HepG2 (cell line): ENCODE results near the gene EARS2. TPM values are rescaled to one million over a fixed set of nuclear protein-coding genes. Genes with fewer than 3 reads are reported as not detected.

Experiments used
- EED ChIP-seq: sonication (generic); formaldehyde crosslinking; IDR thresholded peaks from 2 replicates; pipeline ENCODE4 v1.5.0; 2020; ENCODE audit warnings: mild to moderate bottlenecking, missing genetic modification reagents
- ESRRA ChIP-seq: sonication (generic); formaldehyde crosslinking; IDR thresholded peaks from 2 replicates; pipeline ENCODE4 v1.5.1; 2020; ENCODE audit warnings: mild to moderate bottlenecking, low read depth, missing genetic modification reagents
- FOSL1 ChIP-seq: sonication (generic); formaldehyde crosslinking; IDR thresholded peaks from 2 replicates; pipeline ENCODE4 v1.9.0; 2021; ENCODE audit warnings: missing genetic modification reagents, borderline replicate concordance
- GATA4 ChIP-seq: sonication (generic); IDR thresholded peaks from 2 replicates; pipeline ENCODE4 v1.6.1; 2016; ENCODE audit warnings: antibody characterized with exemption, low read depth, borderline replicate concordance
- GPN1 ChIP-seq: sonication (generic); formaldehyde crosslinking; IDR thresholded peaks from 2 replicates; pipeline ENCODE4 v1.5.1; 2020; ENCODE audit warnings: missing genetic modification reagents, borderline replicate concordance
- KDM6A ChIP-seq: IDR thresholded peaks from 2 replicates; pipeline ENCODE4 v1.6.1; 2016; ENCODE audit warnings: low read depth
- PHF20 ChIP-seq: sonication (generic); formaldehyde crosslinking; IDR thresholded peaks from 2 replicates; pipeline ENCODE4 v1.5.0; 2020; ENCODE audit warnings: mild to moderate bottlenecking, missing genetic modification reagents
- YY1 ChIP-seq: IDR thresholded peaks from 2 replicates; pipeline ENCODE4 v1.6.1; 2011; ENCODE audit warnings: low read length, low read depth, moderate library complexity, mild to moderate bottlenecking; ENCODE audit not compliant: insufficient read depth, insufficient replicate concordance
- ZNF235 ChIP-seq: sonication (generic); formaldehyde crosslinking; IDR thresholded peaks from 2 replicates; pipeline ENCODE4 v1.8.1; 2023; ENCODE audit warnings: mild to moderate bottlenecking, missing genetic modification reagents, borderline replicate concordance
- ZNF431 ChIP-seq: sonication (generic); formaldehyde crosslinking; IDR thresholded peaks from 2 replicates; pipeline ENCODE4 v1.9.0; 2022; ENCODE audit warnings: missing genetic modification reagents, low read depth, mild to moderate bottlenecking, borderline replicate concordance
- ZNF792 ChIP-seq: IDR thresholded peaks from 2 replicates; pipeline ENCODE4 v1.6.1; 2016
- polyA plus RNA-seq, 8 experiments: library from polyadenylated mRNA; depleted of rRNA in 3 of 8; stranded (reverse) in 7 of 8; unstranded in 1 of 8; fragments of >200 nt; fragmentation: Illumina TruSeq in 4 of 8; extraction: Trizol in 4 of 8; gene quantifications; 2 replicates each; pipeline versions ENCODE4 v1.2.1 to v1.2.3, GENCODE V29; 2011 to 2016; ENCODE audit warnings: low read depth in 4 of 8, missing spikeins in 1 of 8, mixed read lengths in 1 of 8; ENCODE audit not compliant: insufficient read depth in 1 of 8
- total RNA-seq, 5 experiments: library from RNA; depleted of rRNA; stranded (reverse); fragments of >200 nt; fragmentation: Illumina TruSeq; extraction: Trizol; gene quantifications; 2 replicates each; pipeline ENCODE4 v1.2.3, GENCODE V29; 2016; ENCODE audit warnings: low read depth in 1 of 5
- TF ChIP-seq, protein P1 (sequence below): sonication (generic); formaldehyde crosslinking; IDR thresholded peaks from 2 replicates; pipeline ENCODE4 v1.8.0; 2022; ENCODE audit warnings: mild to moderate bottlenecking, missing genetic modification reagents, borderline replicate concordance
- TF ChIP-seq, protein P2 (sequence below): sonication (generic); formaldehyde crosslinking; IDR thresholded peaks from 2 replicates; pipeline ENCODE4 v1.4.0; 2020; ENCODE audit warnings: missing genetic modification reagents
- TF ChIP-seq, protein P3 (sequence below): sonication (generic); formaldehyde crosslinking; IDR thresholded peaks from 2 replicates; pipeline ENCODE4 v1.5.0; 2020; ENCODE audit warnings: missing genetic modification reagents
- TF ChIP-seq, protein P4 (sequence below): sonication (generic); formaldehyde crosslinking; IDR thresholded peaks from 2 replicates; pipeline ENCODE4 v1.4.0; 2020; ENCODE audit warnings: missing genetic modification reagents
- TF ChIP-seq, protein P5 (sequence below): sonication (generic); formaldehyde crosslinking; IDR thresholded peaks from 2 replicates; pipeline ENCODE4 v1.5.0; 2020; ENCODE audit warnings: mild to moderate bottlenecking, missing genetic modification reagents

The EARS2 gene
- total and polyA plus RNA-seq, 2 of the 13 experiments (the other 11 are each of a cell fraction or from before 2014, with no cell fraction given), result 49.4 to 80.4 TPM

DNA sequence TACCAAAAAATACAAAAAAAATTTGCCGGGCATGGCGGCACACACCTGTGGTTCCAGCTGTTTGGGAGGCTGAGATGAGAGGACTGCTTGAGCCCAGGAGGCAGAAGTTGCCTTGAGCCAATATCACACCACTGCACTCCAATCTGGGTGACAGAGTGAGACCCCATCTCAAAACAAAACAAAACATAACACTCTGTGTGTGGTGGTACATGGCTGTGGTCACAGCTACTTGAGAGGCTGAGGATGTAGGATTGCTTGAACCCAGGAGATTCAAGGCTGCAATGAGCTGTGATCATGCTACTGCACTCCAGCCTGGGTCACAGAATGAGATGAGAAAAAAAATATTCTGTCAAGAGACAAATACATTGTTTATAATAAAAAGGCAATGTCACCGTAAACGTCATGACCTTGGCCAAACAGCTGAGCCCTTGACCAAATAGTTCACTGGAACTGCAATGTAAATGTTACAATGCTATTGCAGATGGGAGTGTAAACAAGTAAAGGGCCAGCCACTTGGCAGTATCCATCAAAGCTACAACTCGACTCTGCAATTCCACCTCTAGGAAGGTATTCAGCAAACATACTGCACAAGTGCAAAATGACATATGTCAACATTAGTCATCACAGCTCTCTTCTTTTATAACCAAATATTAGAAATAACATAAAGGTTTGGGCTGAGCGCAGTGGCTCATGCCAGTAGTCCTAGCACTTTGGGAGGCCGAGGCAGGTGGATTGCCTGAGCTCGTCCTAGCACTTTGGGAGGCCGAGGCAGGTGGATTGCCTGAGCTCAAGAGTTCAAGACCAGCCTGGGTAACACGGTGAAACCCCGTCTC lies 16.9 kb downstream of the EARS2 start (continued):
- TF ChIP-seq, protein P1, sequence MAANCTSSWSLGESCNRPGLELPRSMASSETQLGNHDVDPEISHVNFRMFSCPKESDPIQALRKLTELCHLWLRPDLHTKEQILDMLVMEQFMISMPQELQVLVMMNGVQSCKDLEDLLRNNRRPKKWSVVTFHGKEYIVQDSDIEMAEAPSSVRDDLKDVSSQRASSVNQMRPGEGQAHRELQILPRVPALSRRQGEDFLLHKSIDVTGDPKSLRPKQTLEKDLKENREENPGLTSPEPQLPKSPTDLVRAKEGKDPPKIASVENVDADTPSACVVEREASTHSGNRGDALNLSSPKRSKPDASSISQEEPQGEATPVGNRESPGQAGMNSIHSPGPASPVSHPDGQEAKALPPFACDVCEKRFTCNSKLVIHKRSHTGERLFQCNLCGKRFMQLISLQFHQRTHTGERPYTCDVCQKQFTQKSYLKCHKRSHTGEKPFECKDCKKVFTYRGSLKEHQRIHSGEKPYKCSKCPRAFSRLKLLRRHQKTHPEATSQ (CRISPR knock-in tag), result 0 out of 2 replicates have a peak, but pooled peaks have one; percentile 56
- TF ChIP-seq GATA4, result peak; percentile 50; the same call in 1 of the 2 replicates
- TF ChIP-seq ZNF792, result peak; percentile 97
- TF ChIP-seq ZNF235 (CRISPR knock-in tag), result no peak; the same call in 1 of the 2 replicates
- TF ChIP-seq KDM6A (CRISPR knock-in tag), result peak; percentile 98
- TF ChIP-seq PHF20 (CRISPR knock-in tag), result no peak
- TF ChIP-seq EED (CRISPR knock-in tag), result peak; percentile 82
- TF ChIP-seq ESRRA (CRISPR knock-in tag), result peak; percentile 99
- TF ChIP-seq, protein P2, sequence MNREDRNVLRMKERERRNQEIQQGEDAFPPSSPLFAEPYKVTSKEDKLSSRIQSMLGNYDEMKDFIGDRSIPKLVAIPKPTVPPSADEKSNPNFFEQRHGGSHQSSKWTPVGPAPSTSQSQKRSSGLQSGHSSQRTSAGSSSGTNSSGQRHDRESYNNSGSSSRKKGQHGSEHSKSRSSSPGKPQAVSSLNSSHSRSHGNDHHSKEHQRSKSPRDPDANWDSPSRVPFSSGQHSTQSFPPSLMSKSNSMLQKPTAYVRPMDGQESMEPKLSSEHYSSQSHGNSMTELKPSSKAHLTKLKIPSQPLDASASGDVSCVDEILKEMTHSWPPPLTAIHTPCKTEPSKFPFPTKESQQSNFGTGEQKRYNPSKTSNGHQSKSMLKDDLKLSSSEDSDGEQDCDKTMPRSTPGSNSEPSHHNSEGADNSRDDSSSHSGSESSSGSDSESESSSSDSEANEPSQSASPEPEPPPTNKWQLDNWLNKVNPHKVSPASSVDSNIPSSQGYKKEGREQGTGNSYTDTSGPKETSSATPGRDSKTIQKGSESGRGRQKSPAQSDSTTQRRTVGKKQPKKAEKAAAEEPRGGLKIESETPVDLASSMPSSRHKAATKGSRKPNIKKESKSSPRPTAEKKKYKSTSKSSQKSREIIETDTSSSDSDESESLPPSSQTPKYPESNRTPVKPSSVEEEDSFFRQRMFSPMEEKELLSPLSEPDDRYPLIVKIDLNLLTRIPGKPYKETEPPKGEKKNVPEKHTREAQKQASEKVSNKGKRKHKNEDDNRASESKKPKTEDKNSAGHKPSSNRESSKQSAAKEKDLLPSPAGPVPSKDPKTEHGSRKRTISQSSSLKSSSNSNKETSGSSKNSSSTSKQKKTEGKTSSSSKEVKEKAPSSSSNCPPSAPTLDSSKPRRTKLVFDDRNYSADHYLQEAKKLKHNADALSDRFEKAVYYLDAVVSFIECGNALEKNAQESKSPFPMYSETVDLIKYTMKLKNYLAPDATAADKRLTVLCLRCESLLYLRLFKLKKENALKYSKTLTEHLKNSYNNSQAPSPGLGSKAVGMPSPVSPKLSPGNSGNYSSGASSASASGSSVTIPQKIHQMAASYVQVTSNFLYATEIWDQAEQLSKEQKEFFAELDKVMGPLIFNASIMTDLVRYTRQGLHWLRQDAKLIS (CRISPR knock-in tag), result no peak
- TF ChIP-seq FOSL1 (CRISPR knock-in tag), result peak; percentile 71; the same call in 1 of the 2 replicates
- TF ChIP-seq GPN1 (CRISPR knock-in tag), result no peak
- TF ChIP-seq, protein P3, sequence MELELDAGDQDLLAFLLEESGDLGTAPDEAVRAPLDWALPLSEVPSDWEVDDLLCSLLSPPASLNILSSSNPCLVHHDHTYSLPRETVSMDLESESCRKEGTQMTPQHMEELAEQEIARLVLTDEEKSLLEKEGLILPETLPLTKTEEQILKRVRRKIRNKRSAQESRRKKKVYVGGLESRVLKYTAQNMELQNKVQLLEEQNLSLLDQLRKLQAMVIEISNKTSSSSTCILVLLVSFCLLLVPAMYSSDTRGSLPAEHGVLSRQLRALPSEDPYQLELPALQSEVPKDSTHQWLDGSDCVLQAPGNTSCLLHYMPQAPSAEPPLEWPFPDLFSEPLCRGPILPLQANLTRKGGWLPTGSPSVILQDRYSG (CRISPR knock-in tag), result no peak
- TF ChIP-seq, protein P4, sequence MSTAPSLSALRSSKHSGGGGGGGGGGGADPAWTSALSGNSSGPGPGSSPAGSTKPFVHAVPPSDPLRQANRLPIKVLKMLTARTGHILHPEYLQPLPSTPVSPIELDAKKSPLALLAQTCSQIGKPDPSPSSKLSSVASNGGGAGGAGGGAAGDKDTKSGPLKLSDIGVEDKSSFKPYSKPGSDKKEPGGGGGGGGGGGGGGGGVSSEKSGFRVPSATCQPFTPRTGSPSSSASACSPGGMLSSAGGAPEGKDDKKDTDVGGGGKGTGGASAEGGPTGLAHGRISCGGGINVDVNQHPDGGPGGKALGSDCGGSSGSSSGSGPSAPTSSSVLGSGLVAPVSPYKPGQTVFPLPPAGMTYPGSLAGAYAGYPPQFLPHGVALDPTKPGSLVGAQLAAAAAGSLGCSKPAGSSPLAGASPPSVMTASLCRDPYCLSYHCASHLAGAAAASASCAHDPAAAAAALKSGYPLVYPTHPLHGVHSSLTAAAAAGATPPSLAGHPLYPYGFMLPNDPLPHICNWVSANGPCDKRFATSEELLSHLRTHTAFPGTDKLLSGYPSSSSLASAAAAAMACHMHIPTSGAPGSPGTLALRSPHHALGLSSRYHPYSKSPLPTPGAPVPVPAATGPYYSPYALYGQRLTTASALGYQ (CRISPR knock-in tag), result peak; percentile 92; the same call in 1 of the 2 replicates
- no peak; the same call in 1 of the 2 replicates for TF ChIP-seq ZNF431
- TF ChIP-seq, protein P5, sequence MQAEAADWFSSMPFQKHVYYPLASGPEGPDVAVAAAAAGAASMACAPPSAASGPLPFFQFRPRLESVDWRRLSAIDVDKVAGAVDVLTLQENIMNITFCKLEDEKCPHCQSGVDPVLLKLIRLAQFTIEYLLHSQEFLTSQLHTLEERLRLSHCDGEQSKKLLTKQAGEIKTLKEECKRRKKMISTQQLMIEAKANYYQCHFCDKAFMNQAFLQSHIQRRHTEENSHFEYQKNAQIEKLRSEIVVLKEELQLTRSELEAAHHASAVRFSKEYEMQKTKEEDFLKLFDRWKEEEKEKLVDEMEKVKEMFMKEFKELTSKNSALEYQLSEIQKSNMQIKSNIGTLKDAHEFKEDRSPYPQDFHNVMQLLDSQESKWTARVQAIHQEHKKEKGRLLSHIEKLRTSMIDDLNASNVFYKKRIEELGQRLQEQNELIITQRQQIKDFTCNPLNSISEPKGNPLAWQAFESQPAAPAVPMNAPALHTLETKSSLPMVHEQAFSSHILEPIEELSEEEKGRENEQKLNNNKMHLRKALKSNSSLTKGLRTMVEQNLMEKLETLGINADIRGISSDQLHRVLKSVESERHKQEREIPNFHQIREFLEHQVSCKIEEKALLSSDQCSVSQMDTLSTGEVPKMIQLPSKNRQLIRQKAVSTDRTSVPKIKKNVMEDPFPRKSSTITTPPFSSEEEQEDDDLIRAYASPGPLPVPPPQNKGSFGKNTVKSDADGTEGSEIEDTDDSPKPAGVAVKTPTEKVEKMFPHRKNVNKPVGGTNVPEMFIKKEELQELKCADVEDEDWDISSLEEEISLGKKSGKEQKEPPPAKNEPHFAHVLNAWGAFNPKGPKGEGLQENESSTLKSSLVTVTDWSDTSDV (CRISPR knock-in tag), result no peak
- TF ChIP-seq YY1, result no peak
